ENCODE measurements around the gene IFFO2.

- TF ChIP-seq CTCF (conservative IDR thresholded peaks at IDR 0.05; ENCODE audit: low read depth in 2 of 2) (no peak), EZH2 (IDR thresholded peaks at IDR 0.05; ENCODE audit: low read depth, unreplicated experiment) (no peak)
Measured at GRCh38 chr1:18858070-18858688, 98.3 kb downstream of the IFFO2 start.
